Caco-2 (cell line): Measurements from ENCODE around the gene HIVEP3. TPM values are rescaled to one million over a fixed set of nuclear protein-coding genes. Genes with fewer than 3 reads are reported as not detected.

ENCODE experiments used
- BruUV-seq: library from RNA; stranded (reverse); fragments of 400-500 nt; replicated peaks from 2 replicates; lab custom pipeline; 2021; lab: Mats Ljungman, UMichigan
- CTCF ChIA-PET: fragments of 300-600 bp; sonication (Branson Sonifier 250); formaldehyde crosslinking; loops from one replicate; lab custom pipeline; 2022; ENCODE audit warnings: antibody characterized with exemption; lab: Charles Lee
- POLR2A ChIA-PET: fragments of 300-600 bp; sonication (Branson Sonifier 250); formaldehyde crosslinking; loops from one replicate; lab custom pipeline; 2022; ENCODE audit warnings: antibody characterized with exemption; lab: Charles Lee
- DNase-seq, 2 experiments: peaks; one replicate each; pipeline versions ENCODE4 v3.0.0 to v3.0.0-alpha.2; 2020 to 2022
- H3K27me3 ChIP-seq: replicated peaks from 2 replicates; pipeline ENCODE4 v1.6.0; 2011; ENCODE audit warnings: low read length; ENCODE audit not compliant: control insufficient read depth, insufficient read depth
- H3K36me3 ChIP-seq: 2 replicates; pipeline ENCODE4 v1.5.1; 2011; ENCODE audit warnings: low read length; ENCODE audit not compliant: control insufficient read depth, insufficient read depth
- H3K4me1 ChIP-seq: fragments of 250-450 bp; sonication (Bioruptor Pico); 2 replicates; pipeline ENCODE4 v1.5.1; 2020; ENCODE audit warnings: mild to moderate bottlenecking
- H3K4me3 ChIP-seq: 2 replicates; pipeline ENCODE4 v1.5.1; 2011; ENCODE audit warnings: low read depth, mild to moderate bottlenecking, control low read depth, low read length
- H3K9me3 ChIP-seq: fragments of 250-450 bp; sonication (Bioruptor Pico); 2 replicates; pipeline ENCODE4 v1.5.1; 2020; ENCODE audit warnings: mild to moderate bottlenecking, moderate library complexity
- H3K27ac Mint-ChIP-seq: one replicate; pipeline ENCODE4 v1.8.0; 2022; ENCODE audit warnings: mixed read lengths; ENCODE audit not compliant: unreplicated experiment
- H3K27me3 Mint-ChIP-seq: one replicate; pipeline ENCODE4 v1.8.0; 2022; ENCODE audit warnings: mixed read lengths; ENCODE audit not compliant: insufficient read depth, unreplicated experiment
- H3K36me3 Mint-ChIP-seq: one replicate; pipeline ENCODE4 v1.8.0; 2022; ENCODE audit warnings: mild to moderate bottlenecking, mixed read lengths; ENCODE audit not compliant: insufficient read depth, unreplicated experiment
- H3K4me1 Mint-ChIP-seq: one replicate; pipeline ENCODE4 v1.8.0; 2022; ENCODE audit warnings: low read depth, mixed read lengths; ENCODE audit not compliant: unreplicated experiment
- H3K4me3 Mint-ChIP-seq: one replicate; pipeline ENCODE4 v1.8.0; 2022; ENCODE audit warnings: mild to moderate bottlenecking, moderate library complexity, mixed read lengths; ENCODE audit not compliant: unreplicated experiment
- H3K9me3 Mint-ChIP-seq: one replicate; pipeline ENCODE4 v1.8.0; 2022; ENCODE audit warnings: mixed read lengths; ENCODE audit not compliant: unreplicated experiment
- intact Hi-C: fragments of 100-400 bp; cut with micrococcal nuclease; formaldehyde crosslinking; loops from one replicate; pipeline ENCODE4 v1.10.0; 2022; ENCODE audit not compliant: unreplicated experiment
- total RNA-seq: library from RNA; stranded (reverse); gene quantifications from 2 replicates; pipeline ENCODE4 v1.2.3, GENCODE V29; 2022
- TF ChIP-seq, protein P1 (sequence below), 2 experiments: fragments of 200-600 bp in 1 of 2; IDR thresholded peaks; 1 replicate in 1 of 2; 2 replicates in 1 of 2; pipeline versions ENCODE4 v1.5.1 to v1.8.0; 2011 to 2022; ENCODE audit warnings: antibody characterized with exemption in 1 of 2, control low read depth in 1 of 2, inconsistent platforms in 1 of 2, low read depth in 1 of 2, low read length in 1 of 2, mild to moderate bottlenecking in 1 of 2, moderate library complexity in 1 of 2; ENCODE audit not compliant: insufficient read depth in 1 of 2, severe bottlenecking in 1 of 2, unreplicated experiment in 1 of 2

Gene HIVEP3
- total RNA-seq, 1 experiment from 2014 or later = 0.25 TPM

GRCh38 chr1:41469706-41470105 lies 449.0 kb downstream of the HIVEP3 start:
- Mint-ChIP-seq H3K4me1 (peaks cover 17% of the 10 kb centered on the region), H3K27me3 (no peaks in the 10 kb centered on the region), H3K36me3 (no peaks in the 10 kb centered on the region), H3K27ac (no peak overlapping the region), H3K4me3 (no peak overlapping the region), H3K9me3 (no peaks in the 10 kb centered on the region)
- Histone ChIP-seq H3K9me3 (no peaks in the 10 kb centered on the region), H3K36me3 (no peaks in the 10 kb centered on the region), H3K4me3 (no peak overlapping the region), H3K27me3 (no peaks in the 10 kb centered on the region), H3K4me1 (peaks cover 27% of the 10 kb centered on the region)
- ChIA-PET CTCF (no interaction called here), POLR2A (no interaction called here)
- intact Hi-C loops = no loop called here
- BruUV-seq = no TSS peak
- TF ChIP-seq, protein P1, sequence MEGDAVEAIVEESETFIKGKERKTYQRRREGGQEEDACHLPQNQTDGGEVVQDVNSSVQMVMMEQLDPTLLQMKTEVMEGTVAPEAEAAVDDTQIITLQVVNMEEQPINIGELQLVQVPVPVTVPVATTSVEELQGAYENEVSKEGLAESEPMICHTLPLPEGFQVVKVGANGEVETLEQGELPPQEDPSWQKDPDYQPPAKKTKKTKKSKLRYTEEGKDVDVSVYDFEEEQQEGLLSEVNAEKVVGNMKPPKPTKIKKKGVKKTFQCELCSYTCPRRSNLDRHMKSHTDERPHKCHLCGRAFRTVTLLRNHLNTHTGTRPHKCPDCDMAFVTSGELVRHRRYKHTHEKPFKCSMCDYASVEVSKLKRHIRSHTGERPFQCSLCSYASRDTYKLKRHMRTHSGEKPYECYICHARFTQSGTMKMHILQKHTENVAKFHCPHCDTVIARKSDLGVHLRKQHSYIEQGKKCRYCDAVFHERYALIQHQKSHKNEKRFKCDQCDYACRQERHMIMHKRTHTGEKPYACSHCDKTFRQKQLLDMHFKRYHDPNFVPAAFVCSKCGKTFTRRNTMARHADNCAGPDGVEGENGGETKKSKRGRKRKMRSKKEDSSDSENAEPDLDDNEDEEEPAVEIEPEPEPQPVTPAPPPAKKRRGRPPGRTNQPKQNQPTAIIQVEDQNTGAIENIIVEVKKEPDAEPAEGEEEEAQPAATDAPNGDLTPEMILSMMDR (IDR thresholded peaks at IDR 0.05; ENCODE audit: insufficient read depth in 1 of 2, low read depth in 1 of 2, low read length in 1 of 2, severe bottlenecking in 1 of 2, unreplicated experiment in 1 of 2) = no peak
- DNase-seq = no peak

- Histone ChIP-seq H3K36me3 (no peaks in the 10 kb centered on the region), H3K27me3 (no peaks in the 10 kb centered on the region), H3K4me1 (peaks cover 27% of the 10 kb centered on the region), H3K9me3 (no peaks in the 10 kb centered on the region), H3K4me3 (no peak overlapping the region)
- Mint-ChIP-seq H3K36me3 (no peaks in the 10 kb centered on the region), H3K4me3 (no peak overlapping the region), H3K27me3 (no peaks in the 10 kb centered on the region), H3K9me3 (no peaks in the 10 kb centered on the region), H3K27ac (no peak overlapping the region), H3K4me1 (peaks cover 17% of the 10 kb centered on the region)
- POLR2A ChIA-PET = no interaction called here
- TF ChIP-seq, protein P1 (IDR thresholded peaks at IDR 0.05; ENCODE audit: insufficient read depth in 1 of 2, low read depth in 1 of 2, low read length in 1 of 2, severe bottlenecking in 1 of 2, unreplicated experiment in 1 of 2) = no peak
- BruUV-seq = no TSS peak
- no peak for DNase-seq
- intact Hi-C loops = no loop called here
- CTCF ChIA-PET = interaction anchor here (0.6 kb wide), 2 partner anchors 19 to 77 kb away, joined by 3 read pairs; no protein-coding TSS in a partner anchor
Measured at GRCh38 chr1:41468122-41468762, 450.5 kb downstream of the HIVEP3 start.

DNA sequence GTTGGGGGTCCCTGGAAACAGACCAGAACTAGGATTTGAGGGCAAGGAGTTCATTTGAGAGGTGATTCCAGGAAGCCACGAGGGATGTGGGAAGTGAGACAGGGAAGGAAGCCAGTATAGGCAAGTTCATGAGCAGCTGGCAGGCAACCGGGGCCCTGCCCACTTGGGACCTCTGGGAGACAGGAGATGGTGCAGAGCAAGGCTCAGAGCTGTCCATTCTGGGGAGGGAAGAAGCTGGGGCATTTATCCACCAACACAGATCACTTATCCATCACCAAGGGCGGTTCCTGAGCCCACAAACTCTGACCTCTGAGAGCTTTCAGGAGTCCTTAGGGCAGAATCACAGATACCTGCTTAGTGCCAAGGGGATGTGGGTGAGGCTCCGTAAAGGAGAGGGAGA lies 451.0 kb downstream of the HIVEP3 start:
- H3K4me1 Mint-ChIP-seq = peaks cover 17% of the 10 kb centered on the region
- no peaks in the 10 kb centered on the region for H3K9me3 Mint-ChIP-seq
- no peaks in the 10 kb centered on the region for H3K9me3 ChIP-seq
- H3K27me3 Mint-ChIP-seq = no peaks in the 10 kb centered on the region
- H3K4me1 ChIP-seq = peaks cover 27% of the 10 kb centered on the region
- H3K36me3 Mint-ChIP-seq = no peaks in the 10 kb centered on the region
- no peaks in the 10 kb centered on the region for H3K27me3 ChIP-seq
- TF ChIP-seq, protein P1 (IDR thresholded peaks at IDR 0.05; ENCODE audit: insufficient read depth in 1 of 2, low read depth in 1 of 2, low read length in 1 of 2, severe bottlenecking in 1 of 2, unreplicated experiment in 1 of 2) = no peak
- no peak for DNase-seq
- H3K4me3 Mint-ChIP-seq = no peak overlapping the region
- no peaks in the 10 kb centered on the region for H3K36me3 ChIP-seq
- BruUV-seq = no TSS peak
- ChIA-PET CTCF (no interaction called here), POLR2A (no interaction called here)
- H3K4me3 ChIP-seq = no peak overlapping the region
- intact Hi-C loops = no loop called here
- H3K27ac Mint-ChIP-seq = no peak overlapping the region
